Neural cell (in vitro differentiated cells): ENCODE results near the gene SLC2A5. TPM values are rescaled to one million over a fixed set of nuclear protein-coding genes. Genes with fewer than 3 reads are reported as not detected.

ENCODE experiments used
- H2AFZ ChIP-seq: fragments of 200-600, 300-800 bp; sonication (generic), shearing (Covaris generic); 2 replicates; pipeline ENCODE4 v1.6.0; 2014; ENCODE audit warnings: low read depth, mild to moderate bottlenecking, antibody characterized with exemption, low read length, moderate library complexity
- H3F3A ChIP-seq: fragments of 200-600 bp; shearing (Covaris generic); 2 replicates; pipeline ENCODE4 v1.6.1; 2016; ENCODE audit warnings: mild to moderate bottlenecking, moderate library complexity, mixed read lengths, antibody characterized with exemption, low read length; ENCODE audit not compliant: insufficient read depth, poor library complexity, severe bottlenecking
- H3K27ac ChIP-seq: fragments of 200-600, 300-800 bp; sonication (generic), shearing (Covaris generic); 2 replicates; pipeline ENCODE4 v1.5.1; 2014; ENCODE audit warnings: mild to moderate bottlenecking, low read length, moderate library complexity
- H3K27me3 ChIP-seq: fragments of 300-800, 200-600 bp; sonication (generic), shearing (Covaris generic); 2 replicates; pipeline ENCODE4 v1.6.0; 2014; ENCODE audit warnings: mild to moderate bottlenecking, low read depth, low read length, moderate library complexity; ENCODE audit not compliant: insufficient read depth
- H3K36me3 ChIP-seq: fragments of 300-800, 200-600 bp; sonication (generic), shearing (Covaris generic); 2 replicates; pipeline ENCODE4 v1.5.1; 2014; ENCODE audit warnings: mild to moderate bottlenecking, antibody characterized with exemption, low read length, moderate library complexity; ENCODE audit not compliant: insufficient read depth
- H3K4me2 ChIP-seq: fragments of 300-800, 200-600 bp; sonication (generic), shearing (Covaris generic); 2 replicates; pipeline ENCODE4 v1.6.0; 2014; ENCODE audit warnings: mild to moderate bottlenecking, low read length
- H3K4me3 ChIP-seq: fragments of 300-800, 200-600 bp; sonication (generic), shearing (Covaris generic); 2 replicates; pipeline ENCODE4 v1.5.1; 2014; ENCODE audit warnings: mild to moderate bottlenecking, low read length, moderate library complexity
- H3K79me2 ChIP-seq: fragments of 200-600 bp; shearing (Covaris generic); replicated peaks from 2 replicates; pipeline ENCODE4 v1.6.0; 2014; ENCODE audit warnings: mild to moderate bottlenecking, low read length, moderate library complexity; ENCODE audit not compliant: insufficient read depth
- H3K9ac ChIP-seq: fragments of 300-800, 200-600 bp; sonication (generic), shearing (Covaris generic); 2 replicates; pipeline ENCODE4 v1.6.1; 2016; ENCODE audit warnings: mild to moderate bottlenecking, low read length, mixed read lengths
- H3K9me2 ChIP-seq: fragments of 200-600 bp; shearing (Covaris generic); 2 replicates; pipeline ENCODE4 v1.6.1; 2016; ENCODE audit warnings: mild to moderate bottlenecking, low read length, mixed read lengths; ENCODE audit not compliant: insufficient read depth
- H3K9me3 ChIP-seq: fragments of 200-600, 300-800 bp; sonication (generic), shearing (Covaris generic); 2 replicates; pipeline ENCODE4 v1.6.1; 2016; ENCODE audit warnings: mild to moderate bottlenecking, mixed run types, low read length, moderate library complexity, mixed read lengths
- H4K20me1 ChIP-seq: fragments of 200-600 bp; shearing (Covaris generic); 2 replicates; pipeline ENCODE4 v1.6.1; 2016; ENCODE audit warnings: mild to moderate bottlenecking, mixed run types; ENCODE audit not compliant: insufficient read depth
- CTCF ChIP-seq: fragments of 450-650 bp; IDR thresholded peaks from 2 replicates; pipeline ENCODE4 v1.5.1; 2014; ENCODE audit warnings: antibody characterized with exemption, mild to moderate bottlenecking, moderate library complexity; ENCODE audit not compliant: poor library complexity, severe bottlenecking
- EP300 ChIP-seq: fragments of 450-650 bp; conservative IDR thresholded peaks from 2 replicates; pipeline ENCODE4 v1.6.1; 2014; ENCODE audit warnings: antibody characterized with exemption, mild to moderate bottlenecking, moderate library complexity; ENCODE audit not compliant: poor library complexity, severe bottlenecking
- EZH2 ChIP-seq: fragments of 200-600, 300-800 bp; shearing (Covaris generic), sonication (generic); IDR thresholded peaks from 2 replicates; pipeline ENCODE4 v1.6.1; 2014; ENCODE audit warnings: antibody characterized with exemption, low read length, borderline replicate concordance, mild to moderate bottlenecking; ENCODE audit not compliant: insufficient read depth, poor library complexity, severe bottlenecking
- MXI1 ChIP-seq: fragments of 450-650 bp; conservative IDR thresholded peaks from 2 replicates; pipeline ENCODE4 v1.6.1; 2014; ENCODE audit warnings: antibody characterized with exemption, mild to moderate bottlenecking; ENCODE audit not compliant: poor library complexity, severe bottlenecking
- POLR2AphosphoS5 ChIP-seq: IDR thresholded peaks from 2 replicates; pipeline ENCODE4 v1.6.1; 2012
- RAD21 ChIP-seq: fragments of 450-650 bp; conservative IDR thresholded peaks from 2 replicates; pipeline ENCODE4 v1.6.1; 2014; ENCODE audit warnings: antibody characterized with exemption, mild to moderate bottlenecking, moderate library complexity
- REST ChIP-seq: IDR thresholded peaks from 2 replicates; pipeline ENCODE4 v1.6.1; 2012; ENCODE audit warnings: borderline replicate concordance
- SMC3 ChIP-seq: fragments of 450-650 bp; conservative IDR thresholded peaks from 2 replicates; pipeline ENCODE4 v1.6.1; 2014; ENCODE audit warnings: antibody characterized with exemption, mild to moderate bottlenecking, moderate library complexity; ENCODE audit not compliant: poor library complexity
- TAF1 ChIP-seq: IDR thresholded peaks from 2 replicates; pipeline ENCODE4 v1.6.1; 2012; ENCODE audit warnings: low read depth
- polyA plus RNA-seq: library from polyadenylated mRNA; depleted of rRNA; stranded (reverse); fragments of >200 nt; gene quantifications from 2 replicates; pipeline ENCODE4 v1.2.3, GENCODE V29; 2014

SLC2A5 gene
- polyA plus RNA-seq, 1 donor from 2014 or later, result not detected

DNA sequence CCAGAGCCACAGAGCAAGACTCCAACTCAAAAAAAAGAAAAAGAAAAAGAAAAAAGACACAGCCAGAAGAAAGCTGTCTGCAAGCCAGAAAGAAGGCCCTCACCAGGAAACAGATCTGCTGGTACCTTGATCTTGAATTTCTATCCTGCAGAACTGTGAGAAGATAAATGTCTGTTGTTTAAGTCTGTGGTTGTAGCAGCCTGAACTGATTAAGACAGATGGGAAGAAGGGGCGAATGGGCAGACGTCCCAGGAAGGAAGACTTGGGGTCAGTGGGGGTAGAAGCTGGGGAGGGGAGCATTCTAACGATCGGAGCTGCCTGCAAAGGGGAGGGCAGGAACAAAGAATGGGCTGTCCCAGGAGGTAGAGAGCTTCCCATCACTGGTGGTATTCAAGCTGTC lies 49.5 kb downstream of the SLC2A5 start:
- no peaks in the 10 kb centered on the region for H3K27me3 ChIP-seq
- no peaks in the 10 kb centered on the region for H3K9me2 ChIP-seq
- no peaks in the 10 kb centered on the region for H4K20me1 ChIP-seq
- no peak overlapping the region for H3K27ac ChIP-seq
- H2AFZ ChIP-seq, result no peak overlapping the region
- H3K79me2 ChIP-seq, result no peaks in the 10 kb centered on the region
- H3K9me3 ChIP-seq, result no peaks in the 10 kb centered on the region
- H3K9ac ChIP-seq, result no peak overlapping the region
- no peaks in the 10 kb centered on the region for H3F3A ChIP-seq
- TF ChIP-seq EZH2 (no peak), SMC3 (no peak), TAF1 (no peak)
- H3K36me3 ChIP-seq, result no peaks in the 10 kb centered on the region
- no peak overlapping the region for H3K4me3 ChIP-seq
- H3K4me2 ChIP-seq, result no peak overlapping the region

- Histone ChIP-seq H3K36me3 (no peaks in the 10 kb centered on the region), H3K4me3 (no peak overlapping the region), H3F3A (no peaks in the 10 kb centered on the region), H4K20me1 (no peaks in the 10 kb centered on the region), H3K4me2 (no peak overlapping the region), H3K9me3 (no peaks in the 10 kb centered on the region), H2AFZ (no peak overlapping the region), H3K79me2 (no peaks in the 10 kb centered on the region), H3K9ac (no peak overlapping the region), H3K27ac (no peak overlapping the region), H3K27me3 (no peaks in the 10 kb centered on the region), H3K9me2 (no peaks in the 10 kb centered on the region)
- no peak for TF ChIP-seq TAF1
- no peak for TF ChIP-seq REST
- TF ChIP-seq CTCF, result no peak
- TF ChIP-seq EZH2, result no peak
- no peak for TF ChIP-seq SMC3
- TF ChIP-seq MXI1, result no peak
- no peak for TF ChIP-seq RAD21
- TF ChIP-seq POLR2AphosphoS5, result no peak
- no peak for TF ChIP-seq EP300
Measured at GRCh38 chr1:9018333-9018732, 51.1 kb downstream of the SLC2A5 start.

DNA sequence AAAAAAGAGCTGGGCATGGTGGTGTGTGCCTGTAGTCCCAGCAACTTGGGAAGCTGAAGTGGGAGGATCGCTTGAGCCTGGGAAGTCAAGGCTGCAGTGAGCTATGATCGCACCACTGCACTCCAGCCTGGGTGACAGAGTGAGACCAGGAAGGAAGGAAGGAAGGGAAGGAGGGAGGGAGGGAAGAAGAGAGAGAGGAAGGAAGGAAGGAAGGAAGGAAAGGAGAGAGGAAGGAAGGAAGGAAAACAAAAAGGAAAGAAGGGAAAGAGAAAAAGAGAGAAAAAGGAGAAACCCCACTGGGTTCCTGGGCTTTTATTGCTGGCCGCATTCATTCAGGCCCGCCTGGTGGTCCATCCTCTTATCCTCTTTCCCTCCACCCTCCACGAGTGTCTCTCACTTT lies 53.0 kb downstream of the SLC2A5 start:
- H3K36me3 ChIP-seq, result no peaks in the 10 kb centered on the region

More for the DNA sequence above, 53.0 kb downstream of the SLC2A5 start:
- H3K9me2 ChIP-seq, result no peaks in the 10 kb centered on the region
- no peaks in the 10 kb centered on the region for H4K20me1 ChIP-seq
- H3K79me2 ChIP-seq, result no peaks in the 10 kb centered on the region
- no peaks in the 10 kb centered on the region for H3K27me3 ChIP-seq
- H3K9me3 ChIP-seq, result no peaks in the 10 kb centered on the region
- H3K9ac ChIP-seq, result no peak overlapping the region
- no peak overlapping the region for H3K4me2 ChIP-seq
- H2AFZ ChIP-seq, result no peak overlapping the region
- no peak for TF ChIP-seq REST
- H3K27ac ChIP-seq, result no peak overlapping the region
- no peaks in the 10 kb centered on the region for H3F3A ChIP-seq
- no peak overlapping the region for H3K4me3 ChIP-seq
